ENCODE results near the gene NPTX2. TPM values are rescaled to one million over a fixed set of nuclear protein-coding genes. Genes with fewer than 3 reads are reported as not detected.

Gene NPTX2, protein sequence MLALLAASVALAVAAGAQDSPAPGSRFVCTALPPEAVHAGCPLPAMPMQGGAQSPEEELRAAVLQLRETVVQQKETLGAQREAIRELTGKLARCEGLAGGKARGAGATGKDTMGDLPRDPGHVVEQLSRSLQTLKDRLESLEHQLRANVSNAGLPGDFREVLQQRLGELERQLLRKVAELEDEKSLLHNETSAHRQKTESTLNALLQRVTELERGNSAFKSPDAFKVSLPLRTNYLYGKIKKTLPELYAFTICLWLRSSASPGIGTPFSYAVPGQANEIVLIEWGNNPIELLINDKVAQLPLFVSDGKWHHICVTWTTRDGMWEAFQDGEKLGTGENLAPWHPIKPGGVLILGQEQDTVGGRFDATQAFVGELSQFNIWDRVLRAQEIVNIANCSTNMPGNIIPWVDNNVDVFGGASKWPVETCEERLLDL
- 0.12 to 0.28 TPM (median 0.20 TPM) in 5 replicates for total RNA-seq (2022; extraction: Qiagen RNA extraction)

DNA sequence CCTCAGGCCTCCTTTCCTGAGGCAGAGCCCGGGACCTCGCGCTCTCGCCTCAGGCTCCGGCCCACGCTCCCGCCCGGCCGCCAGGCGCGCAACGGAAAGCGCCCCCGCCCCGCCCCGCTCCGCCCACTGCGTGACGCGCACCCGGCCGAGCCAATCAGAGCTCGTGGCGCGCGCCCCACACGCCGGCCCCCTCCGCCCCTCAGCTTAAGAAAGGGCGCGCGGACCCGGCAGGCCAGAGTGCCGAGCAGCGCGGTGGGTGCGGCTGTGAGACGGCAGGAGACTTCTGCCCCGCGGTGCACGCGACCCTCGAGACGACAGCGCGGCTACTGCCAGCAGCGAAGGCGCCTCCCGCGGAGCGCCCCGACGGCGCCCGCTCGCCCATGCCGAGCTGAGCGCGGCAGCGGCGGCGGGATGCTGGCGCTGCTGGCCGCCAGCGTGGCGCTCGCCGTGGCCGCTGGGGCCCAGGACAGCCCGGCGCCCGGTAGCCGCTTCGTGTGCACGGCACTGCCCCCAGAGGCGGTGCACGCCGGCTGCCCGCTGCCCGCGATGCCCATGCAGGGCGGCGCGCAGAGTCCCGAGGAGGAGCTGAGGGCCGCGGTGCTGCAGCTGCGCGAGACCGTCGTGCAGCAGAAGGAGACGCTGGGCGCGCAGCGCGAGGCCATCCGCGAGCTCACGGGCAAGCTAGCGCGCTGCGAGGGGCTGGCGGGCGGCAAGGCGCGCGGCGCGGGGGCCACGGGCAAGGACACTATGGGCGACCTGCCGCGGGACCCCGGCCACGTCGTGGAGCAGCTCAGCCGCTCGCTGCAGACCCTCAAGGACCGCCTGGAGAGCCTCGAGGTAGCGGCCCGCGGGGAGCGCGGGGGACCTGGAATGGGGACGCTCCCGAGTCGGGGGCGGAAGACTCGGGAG, at the start of gene NPTX2:
Gene NPTX2, plus strand, starts transcription at position 235 of the 909 bp plus-strand sequence. Its CDS starts 177 bp downstream, at position 412.

Other genes with a start within 250 kb of the NPTX2 start
- 37.8 to 39.3 TPM (median 38.3 TPM) in 5 replicates for gene BAIAP2L1, start 216.2 kb upstream of the NPTX2 start, total RNA-seq (2022; extraction: Qiagen RNA extraction)

Data from A549 treated with AZD2906 at 1 μM for 4 hours (cell line).